A549 (cell line): ENCODE measurements around the gene DBNDD1. TPM values are rescaled to one million over a fixed set of nuclear protein-coding genes. Genes with fewer than 3 reads are reported as not detected.

Source experiments
- ATAC-seq, 2 experiments: fragments of 200-7000 bp in 1 of 2; fragments of >200 bp in 1 of 2; cut with Nextera tagmentation in 1 of 2; cut with Tn5 transposase in 1 of 2; 3 replicates each; pipeline versions ENCODE4 v1.8.0 to v1.9.1; 2018 to 2020; ENCODE audit warnings: mild to moderate bottlenecking in 1 of 2, moderate library complexity in 1 of 2
- CTCF ChIA-PET: fragments of 300-600 bp; sonication (Branson Sonifier 250); formaldehyde crosslinking; extraction: SDS; loops from one replicate; lab custom pipeline; 2021; ENCODE audit warnings: antibody characterized with exemption, inconsistent platforms; lab: Yijun Ruan, JAX
- POLR2A ChIA-PET: fragments of 350-600 bp; formaldehyde crosslinking; extraction: SDS; loops from one replicate; lab custom pipeline; 2021; ENCODE audit warnings: antibody characterized with exemption, inconsistent platforms; lab: Yijun Ruan, JAX
- DNase-seq, 2 experiments: peaks; one replicate each; pipeline versions ENCODE4 v3.0.0 to v3.0.0-alpha.2; 2011 to 2016; ENCODE audit warnings: low read depth in 1 of 2, low spot score in 1 of 2
- FAIRE-seq: peaks from 2 replicates; lab custom pipeline; 2011; peaks lifted over from hg19 to GRCh38; lab: Jason Lieb, UNC
- H3K27ac ChIP-seq, 2 experiments: fragments of >200 bp; sonication (Bioruptor Twin); formaldehyde crosslinking; 3 replicates each; pipeline ENCODE4 v1.5.1; 2016 to 2017
- H3K4me1 ChIP-seq: fragments of >200 bp; sonication (Bioruptor Twin); formaldehyde crosslinking; 3 replicates; pipeline ENCODE4 v1.6.1; 2016
- H3K4me2 ChIP-seq: fragments of >200 bp; sonication (Bioruptor Twin); formaldehyde crosslinking; 3 replicates; pipeline ENCODE4 v1.6.1; 2016
- H3K4me3 ChIP-seq: fragments of >200 bp; sonication (Bioruptor Twin); formaldehyde crosslinking; 3 replicates; pipeline ENCODE4 v1.5.1; 2016
- H3K9me3 ChIP-seq: fragments of >200 bp; sonication (Bioruptor Twin); formaldehyde crosslinking; 3 replicates; pipeline ENCODE4 v1.6.1; 2016
- CHD2 ChIP-seq: fragments of 150-350 bp; IDR thresholded peaks from 2 replicates; pipeline ENCODE4 v1.6.1; 2014; ENCODE audit warnings: low read length; ENCODE audit not compliant: partially characterized antibody
- EHF ChIP-seq: fragments of 250-450 bp; sonication (Bioruptor Pico); IDR thresholded peaks from 2 replicates; pipeline ENCODE4 v1.5.0; 2020; ENCODE audit warnings: mild to moderate bottlenecking
- EHMT2 ChIP-seq: fragments of 200-600 bp; sonication (generic); IDR thresholded peaks from 2 replicates; pipeline ENCODE4 v1.6.1; 2016; ENCODE audit warnings: antibody characterized with exemption, low read depth, mild to moderate bottlenecking, moderate library complexity
- EP300 ChIP-seq, 2 experiments: fragments of >200 bp; sonication (Bioruptor Twin); formaldehyde crosslinking; IDR thresholded peaks; 2 replicates in 1 of 2; 3 replicates in 1 of 2; pipeline ENCODE4 v1.6.1; 2016 to 2017
- ESRRA ChIP-seq: fragments of 150-350 bp; IDR thresholded peaks from 2 replicates; pipeline ENCODE4 v1.6.1; 2014; ENCODE audit warnings: mild to moderate bottlenecking, low read length, borderline replicate concordance
- FOSB ChIP-seq: fragments of 250-450 bp; sonication (Bioruptor Pico); IDR thresholded peaks from 2 replicates; pipeline ENCODE4 v1.5.0; 2020; ENCODE audit warnings: mild to moderate bottlenecking, moderate library complexity
- FOSL2 ChIP-seq, 2 experiments: fragments of 450-650 bp in 1 of 2; fragments of >200 bp in 1 of 2; sonication (Bioruptor Twin) in 1 of 2; formaldehyde crosslinking; IDR thresholded peaks; 2 replicates each; pipeline versions ENCODE4 v1.5.0 to v1.6.1; 2016 to 2020; ENCODE audit warnings: mild to moderate bottlenecking in 1 of 2, moderate library complexity in 1 of 2
- GATA3 ChIP-seq: IDR thresholded peaks from 2 replicates; pipeline ENCODE4 v1.6.1; 2012; ENCODE audit warnings: borderline replicate concordance
- HDAC2 ChIP-seq: fragments of 200-600 bp; sonication (generic); IDR thresholded peaks from 2 replicates; pipeline ENCODE4 v1.6.1; 2016
- JUN ChIP-seq, 2 experiments: fragments of >200 bp; sonication (Bioruptor Twin); formaldehyde crosslinking; IDR thresholded peaks; 2 replicates in 1 of 2; 3 replicates in 1 of 2; pipeline ENCODE4 v1.6.1; 2016 to 2017
- JUNB ChIP-seq: fragments of >200 bp; sonication (Bioruptor Twin); formaldehyde crosslinking; IDR thresholded peaks from 2 replicates; pipeline ENCODE4 v1.6.1; 2016
- KDM1A ChIP-seq: fragments of 200-600 bp; sonication (generic); IDR thresholded peaks from 2 replicates; pipeline ENCODE4 v1.6.1; 2016; ENCODE audit warnings: low read depth, mild to moderate bottlenecking
- MAFK ChIP-seq: fragments of 450-650 bp; IDR thresholded peaks from 2 replicates; pipeline ENCODE4 v1.6.1; 2014; ENCODE audit not compliant: partially characterized antibody
- MAX ChIP-seq: IDR thresholded peaks from 2 replicates; pipeline ENCODE4 v1.6.1; 2012
- MAZ ChIP-seq: fragments of 150-350 bp; IDR thresholded peaks from 2 replicates; pipeline ENCODE4 v1.6.1; 2014; ENCODE audit warnings: antibody characterized with exemption, low read depth, low read length, borderline replicate concordance
- NFE2L2 ChIP-seq: fragments of 150-350 bp; conservative IDR thresholded peaks from 2 replicates; pipeline ENCODE4 v1.6.1; 2014; ENCODE audit warnings: low read length
- NPAS2 ChIP-seq: fragments of 250-450 bp; sonication (Bioruptor Pico); IDR thresholded peaks from 2 replicates; pipeline ENCODE4 v1.8.0; 2022; ENCODE audit warnings: mild to moderate bottlenecking, moderate library complexity, borderline replicate concordance
- POLR2A ChIP-seq: IDR thresholded peaks from 2 replicates; pipeline ENCODE4 v1.6.1; 2012; ENCODE audit warnings: mild to moderate bottlenecking, low read length
- RAD21 ChIP-seq, 2 experiments: fragments of >200 bp in 1 of 2; sonication (Bioruptor Twin) in 1 of 2; formaldehyde crosslinking in 1 of 2; IDR thresholded peaks in 1 of 2; conservative IDR thresholded peaks in 1 of 2; 2 replicates in 1 of 2; 3 replicates in 1 of 2; pipeline ENCODE4 v1.6.1; 2012 to 2018; ENCODE audit warnings: inconsistent platforms in 1 of 2
- REST ChIP-seq: fragments of 200-600 bp; sonication (generic); IDR thresholded peaks from 2 replicates; pipeline ENCODE4 v1.6.1; 2016; ENCODE audit warnings: antibody characterized with exemption, mild to moderate bottlenecking, moderate library complexity
- SMC3 ChIP-seq: fragments of >200 bp; sonication (Bioruptor Twin); formaldehyde crosslinking; IDR thresholded peaks from 3 replicates; pipeline ENCODE4 v1.6.1; 2018; ENCODE audit warnings: inconsistent platforms
- TP53 ChIP-seq: fragments of 250-450 bp; sonication (Bioruptor Pico); IDR thresholded peaks from 2 replicates; pipeline ENCODE4 v1.5.0; 2021; ENCODE audit warnings: mild to moderate bottlenecking, moderate library complexity
- ZC3H11A ChIP-seq: fragments of 450-650 bp; IDR thresholded peaks from 2 replicates; pipeline ENCODE4 v1.6.1; 2014; ENCODE audit warnings: antibody characterized with exemption, mild to moderate bottlenecking
- WGBS: methylation state at CpG from one replicate; pipeline ENCODE4 v1.1.6; 2017; ENCODE audit errors: missing lambda C conversion rate; 5-methylcytosine and 5-hydroxymethylcytosine counted together
- polyA plus RNA-seq, 4 experiments: library from polyadenylated mRNA; depleted of rRNA in 3 of 4; stranded (reverse); fragments of >200 nt; fragmentation: RNase III in 1 of 4; extraction: RNeasy Plus Mini Kit Qiagen cat#74134 plus additional on column Dnase treatment in 1 of 4; gene quantifications; 2 replicates in 3 of 4; 3 replicates in 1 of 4; pipeline ENCODE4 v1.2.3, GENCODE V29; 2011 to 2017
- TF ChIP-seq, protein P1 (sequence below): fragments of 250-450 bp; sonication (Bioruptor Pico); IDR thresholded peaks from 2 replicates; pipeline ENCODE4 v1.5.0; 2020; ENCODE audit warnings: low read depth, mild to moderate bottlenecking, moderate library complexity
- TF ChIP-seq, protein P2 (sequence below): IDR thresholded peaks from 2 replicates; pipeline ENCODE4 v1.6.1; 2012; ENCODE audit warnings: low read depth, borderline replicate concordance

The DBNDD1 gene
- polyA plus RNA-seq, 2 of the 4 experiments (the other 2 are of a cell fraction) = 23.0 to 43.8 TPM

DNA sequence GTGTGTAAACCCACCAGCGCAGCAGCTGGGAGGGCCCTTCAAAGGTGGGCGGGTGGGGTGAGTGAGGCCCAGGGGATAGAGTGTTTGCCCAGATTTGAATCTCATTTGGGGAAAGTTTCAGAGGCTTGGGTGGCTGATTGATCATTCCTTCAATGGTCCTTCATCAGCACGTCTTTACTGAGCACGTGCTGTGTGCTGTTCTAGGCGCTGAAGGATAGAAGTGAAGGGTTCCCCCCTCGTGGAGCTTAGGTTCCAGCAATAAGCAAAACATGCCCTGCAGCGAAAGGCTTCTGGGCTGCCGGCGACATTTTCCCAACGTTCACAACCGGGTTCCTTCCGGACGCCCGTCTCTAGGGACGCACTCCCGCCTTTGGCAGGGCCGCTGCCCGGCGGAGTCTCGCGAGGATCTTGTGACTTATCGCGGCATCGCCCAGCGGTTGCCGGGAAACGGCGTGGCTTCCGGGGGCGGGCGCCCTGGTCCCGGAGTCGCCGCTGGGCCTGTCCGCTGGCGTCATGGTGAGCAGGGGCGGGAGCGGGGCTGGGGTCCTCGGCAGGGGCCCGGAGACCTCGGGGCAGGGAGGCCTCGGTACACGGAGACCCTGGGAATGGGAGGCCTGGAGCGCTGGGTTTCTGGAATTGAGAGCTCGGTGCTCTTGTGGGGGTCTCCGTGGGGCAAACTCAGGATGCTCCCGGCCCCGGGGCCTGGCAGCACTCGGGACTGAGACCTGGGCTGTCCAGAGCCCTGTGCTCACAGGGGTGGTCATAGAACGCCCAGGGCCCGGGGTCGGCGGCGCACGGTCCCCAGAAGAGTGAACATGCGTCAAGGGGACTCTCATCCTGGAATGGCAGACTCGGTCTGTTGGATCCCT is 3.2 kb upstream of the DBNDD1 start (continued):
- TF ChIP-seq ZC3H11A (no peak), FOSL2 (IDR thresholded peaks at IDR 0.05) (no peak), FOSL2 (CRISPR knock-in tag; IDR thresholded peaks at IDR 0.05) (no peak), JUNB (no peak), REST (peak; percentile 100), SMC3 (no peak), MAX (peak; percentile 98), GATA3 (peak; percentile 70), HDAC2 (no peak), MAZ (no peak), EHF (CRISPR knock-in tag) (peak; percentile 75; the same call in 1 of the 2 replicates), MAFK (no peak), EHMT2 (no peak), KDM1A (no peak), CHD2 (peak; percentile 99), NPAS2 (CRISPR knock-in tag) (no peak)
- TF ChIP-seq, protein P1, sequence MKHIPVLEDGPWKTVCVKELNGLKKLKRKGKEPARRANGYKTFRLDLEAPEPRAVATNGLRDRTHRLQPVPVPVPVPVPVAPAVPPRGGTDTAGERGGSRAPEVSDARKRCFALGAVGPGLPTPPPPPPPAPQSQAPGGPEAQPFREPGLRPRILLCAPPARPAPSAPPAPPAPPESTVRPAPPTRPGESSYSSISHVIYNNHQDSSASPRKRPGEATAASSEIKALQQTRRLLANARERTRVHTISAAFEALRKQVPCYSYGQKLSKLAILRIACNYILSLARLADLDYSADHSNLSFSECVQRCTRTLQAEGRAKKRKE (CRISPR knock-in tag) = peak; percentile 87; the same call in 1 of the 2 replicates
- TF ChIP-seq, protein P2, sequence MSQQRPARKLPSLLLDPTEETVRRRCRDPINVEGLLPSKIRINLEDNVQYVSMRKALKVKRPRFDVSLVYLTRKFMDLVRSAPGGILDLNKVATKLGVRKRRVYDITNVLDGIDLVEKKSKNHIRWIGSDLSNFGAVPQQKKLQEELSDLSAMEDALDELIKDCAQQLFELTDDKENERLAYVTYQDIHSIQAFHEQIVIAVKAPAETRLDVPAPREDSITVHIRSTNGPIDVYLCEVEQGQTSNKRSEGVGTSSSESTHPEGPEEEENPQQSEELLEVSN = peak; percentile 99

DNA sequence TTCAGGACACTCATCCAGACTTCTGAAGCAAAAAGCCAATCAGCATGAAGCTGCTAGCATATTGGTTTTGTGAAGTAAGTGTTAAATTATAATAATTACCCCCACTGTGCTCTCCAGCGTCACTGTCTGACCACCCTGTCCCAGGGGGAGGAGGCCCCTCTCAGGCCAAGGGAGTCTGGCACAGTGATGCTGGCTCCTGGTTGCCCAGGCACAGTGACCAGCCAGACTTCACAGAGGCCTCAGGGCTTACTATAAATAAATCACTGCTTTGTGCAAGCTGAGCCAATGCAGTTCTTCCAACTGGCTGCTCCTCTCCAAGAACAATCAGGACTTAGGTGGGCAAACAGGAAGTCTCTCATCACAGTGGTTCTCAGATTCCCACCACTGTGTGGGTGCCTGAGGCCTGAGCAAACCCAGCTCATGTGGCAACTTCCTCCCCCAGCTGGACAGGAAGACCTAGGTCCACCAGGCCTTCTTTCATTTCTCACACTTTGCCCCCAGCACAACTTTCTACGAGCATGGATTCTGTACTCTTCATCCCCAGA is 1.7 kb upstream of the DBNDD1 start:
- WGBS = 81% methylated on average over 2 of the region's 2 CpGs
- H3K4me2 ChIP-seq = peak overlapping the region; percentile 87
- ChIA-PET CTCF (interaction anchor here (0.6 to 4.4 kb wide), 20 partner anchors 8 to 102 kb away, joined by 3 to 24 read pairs (median 5); partner anchors contain the start of gene MC1R), POLR2A (interaction anchor here (0.9 to 2.5 kb wide), 2 partner anchors 10 to 98 kb away, joined by 3 to 17 read pairs; partner anchors contain the start of gene TUBB3)
- peak overlapping the region; percentile 88 to 98; a peak in 5 of 6 replicates for H3K27ac ChIP-seq
- no peak overlapping the region; the same call in 2 of the 3 replicates for H3K4me3 ChIP-seq
- DNase-seq = no peak
- no peaks in the 10 kb centered on the region for H3K9me3 ChIP-seq
- TF ChIP-seq NFE2L2 (no peak), CHD2 (no peak), EHF (CRISPR knock-in tag) (no peak), JUN (IDR thresholded peaks at IDR 0.05) (no peak), SMC3 (no peak), REST (no peak), TP53 (no peak), POLR2A (no peak), ESRRA (no peak), RAD21 (conservative IDR thresholded peaks at IDR 0.05 in 1 of 2, IDR thresholded peaks at IDR 0.05 in 1 of 2) (no peak), EP300 (IDR thresholded peaks at IDR 0.05) (no peak), JUNB (no peak), ZC3H11A (no peak), FOSB (CRISPR knock-in tag) (no peak), MAFK (no peak), NPAS2 (CRISPR knock-in tag) (no peak), MAZ (no peak)
- TF ChIP-seq, protein P1 (CRISPR knock-in tag) = no peak
- ATAC-seq = no peak
- FAIRE-seq = no peak
- peaks cover 34% of the 10 kb centered on the region for H3K4me1 ChIP-seq
